K562 (cell line): Measurements from ENCODE around the gene SOCS4.

Experiments
- BRF1 ChIP-seq: IDR thresholded peaks from 3 replicates; pipeline ENCODE4 v1.6.1; 2011; ENCODE audit warnings: borderline replicate concordance, mild to moderate bottlenecking; ENCODE audit not compliant: insufficient read length; ENCODE audit errors: extremely low read depth
- CBX5 ChIP-seq: IDR thresholded peaks from 2 replicates; pipeline ENCODE4 v1.6.1; 2014; ENCODE audit warnings: low read depth, borderline replicate concordance
- CTCF ChIP-seq, 3 experiments: IDR thresholded peaks in 2 of 3; conservative IDR thresholded peaks in 1 of 3; 2 replicates each; pipeline ENCODE4 v1.5.1; 2011 to 2012; ENCODE audit warnings: low read length in 3 of 3, mild to moderate bottlenecking in 3 of 3, control low read depth in 2 of 3, improper control_type of control experiment in 1 of 3, inconsistent platforms in 1 of 3, low read depth in 1 of 3, mixed read lengths in 1 of 3, moderate library complexity in 1 of 3; ENCODE audit not compliant: insufficient read depth in 2 of 3
- HMG20B ChIP-seq: fragments of 250-450 bp; sonication (Bioruptor Pico); IDR thresholded peaks from 2 replicates; pipeline ENCODE4 v1.5.0; 2021; ENCODE audit warnings: mild to moderate bottlenecking
- IRF2 ChIP-seq: sonication (generic); formaldehyde crosslinking; IDR thresholded peaks from 2 replicates; pipeline ENCODE4 v1.8.1; 2022; ENCODE audit warnings: mild to moderate bottlenecking, missing genetic modification reagents
- POLR2A ChIP-seq: fragments of 450-650 bp; conservative IDR thresholded peaks from 2 replicates; pipeline ENCODE4 v1.6.1; 2016
- SP1 ChIP-seq: sonication (generic); formaldehyde crosslinking; IDR thresholded peaks from 2 replicates; pipeline ENCODE4 v1.8.1; 2022; ENCODE audit warnings: mild to moderate bottlenecking, missing genetic modification reagents
- SREBF2 ChIP-seq: sonication (generic); formaldehyde crosslinking; IDR thresholded peaks from 2 replicates; pipeline ENCODE4 v1.4.0; 2020; ENCODE audit warnings: mild to moderate bottlenecking, missing genetic modification reagents
- USF1 ChIP-seq: sonication (generic); formaldehyde crosslinking; IDR thresholded peaks from 2 replicates; pipeline ENCODE4 v1.9.0; 2022; ENCODE audit warnings: mild to moderate bottlenecking, missing genetic modification reagents
- TF ChIP-seq, protein P1 (sequence below): fragments of 250-450 bp; sonication (Bioruptor Pico); IDR thresholded peaks from 2 replicates; pipeline ENCODE4 v1.4.0; 2020
- TF ChIP-seq, protein P2 (sequence below): sonication (generic); formaldehyde crosslinking; IDR thresholded peaks from 2 replicates; pipeline ENCODE4 v1.8.1; 2023; ENCODE audit warnings: mild to moderate bottlenecking, missing genetic modification reagents

- TF ChIP-seq CTCF (IDR thresholded peaks at IDR 0.05 in 2 of 3, conservative IDR thresholded peaks at IDR 0.05 in 1 of 3; ENCODE audit: insufficient read depth in 2 of 3, low read depth in 1 of 3, low read length in 3 of 3) (no peak), POLR2A (no peak), USF1 (no peak), SREBF2 (CRISPR knock-in tag) (no peak), IRF2 (CRISPR knock-in tag) (no peak), SP1 (CRISPR knock-in tag) (no peak), CBX5 (no peak), BRF1 (no peak), HMG20B (CRISPR knock-in tag) (no peak)
- TF ChIP-seq, protein P1, sequence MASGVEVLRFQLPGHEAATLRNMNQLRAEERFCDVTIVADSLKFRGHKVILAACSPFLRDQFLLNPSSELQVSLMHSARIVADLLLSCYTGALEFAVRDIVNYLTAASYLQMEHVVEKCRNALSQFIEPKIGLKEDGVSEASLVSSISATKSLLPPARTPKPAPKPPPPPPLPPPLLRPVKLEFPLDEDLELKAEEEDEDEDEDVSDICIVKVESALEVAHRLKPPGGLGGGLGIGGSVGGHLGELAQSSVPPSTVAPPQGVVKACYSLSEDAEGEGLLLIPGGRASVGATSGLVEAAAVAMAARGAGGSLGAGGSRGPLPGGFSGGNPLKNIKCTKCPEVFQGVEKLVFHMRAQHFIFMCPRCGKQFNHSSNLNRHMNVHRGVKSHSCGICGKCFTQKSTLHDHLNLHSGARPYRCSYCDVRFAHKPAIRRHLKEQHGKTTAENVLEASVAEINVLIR (CRISPR knock-in tag) = no peak
- TF ChIP-seq, protein P2, sequence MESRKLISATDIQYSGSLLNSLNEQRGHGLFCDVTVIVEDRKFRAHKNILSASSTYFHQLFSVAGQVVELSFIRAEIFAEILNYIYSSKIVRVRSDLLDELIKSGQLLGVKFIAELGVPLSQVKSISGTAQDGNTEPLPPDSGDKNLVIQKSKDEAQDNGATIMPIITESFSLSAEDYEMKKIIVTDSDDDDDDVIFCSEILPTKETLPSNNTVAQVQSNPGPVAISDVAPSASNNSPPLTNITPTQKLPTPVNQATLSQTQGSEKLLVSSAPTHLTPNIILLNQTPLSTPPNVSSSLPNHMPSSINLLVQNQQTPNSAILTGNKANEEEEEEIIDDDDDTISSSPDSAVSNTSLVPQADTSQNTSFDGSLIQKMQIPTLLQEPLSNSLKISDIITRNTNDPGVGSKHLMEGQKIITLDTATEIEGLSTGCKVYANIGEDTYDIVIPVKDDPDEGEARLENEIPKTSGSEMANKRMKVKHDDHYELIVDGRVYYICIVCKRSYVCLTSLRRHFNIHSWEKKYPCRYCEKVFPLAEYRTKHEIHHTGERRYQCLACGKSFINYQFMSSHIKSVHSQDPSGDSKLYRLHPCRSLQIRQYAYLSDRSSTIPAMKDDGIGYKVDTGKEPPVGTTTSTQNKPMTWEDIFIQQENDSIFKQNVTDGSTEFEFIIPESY (CRISPR knock-in tag) = no peak
Measured at GRCh38 chr14:55086938-55087337, 59.9 kb downstream of the SOCS4 start.
